A375 (cell line): ENCODE measurements around the gene PHKG1. TPM values are rescaled to one million over a fixed set of nuclear protein-coding genes. Genes with fewer than 3 reads are reported as not detected.

Experiments
- small RNA-seq: library from RNA; depleted of rRNA; stranded (forward); fragments of <200 nt; gene quantifications from one replicate; pipeline ENCODE3, GENCODE V24; 2014
- total RNA-seq: library from RNA; depleted of rRNA; stranded (reverse); fragments of >200 nt; shearing (Covaris generic); gene quantifications from 2 replicates; pipeline ENCODE4 v1.2.3, GENCODE V29; 2014; rRNA removed

The PHKG1 gene
- total RNA-seq = 0.50 TPM in 1 of 2 replicates, not detected in the other

DNA sequence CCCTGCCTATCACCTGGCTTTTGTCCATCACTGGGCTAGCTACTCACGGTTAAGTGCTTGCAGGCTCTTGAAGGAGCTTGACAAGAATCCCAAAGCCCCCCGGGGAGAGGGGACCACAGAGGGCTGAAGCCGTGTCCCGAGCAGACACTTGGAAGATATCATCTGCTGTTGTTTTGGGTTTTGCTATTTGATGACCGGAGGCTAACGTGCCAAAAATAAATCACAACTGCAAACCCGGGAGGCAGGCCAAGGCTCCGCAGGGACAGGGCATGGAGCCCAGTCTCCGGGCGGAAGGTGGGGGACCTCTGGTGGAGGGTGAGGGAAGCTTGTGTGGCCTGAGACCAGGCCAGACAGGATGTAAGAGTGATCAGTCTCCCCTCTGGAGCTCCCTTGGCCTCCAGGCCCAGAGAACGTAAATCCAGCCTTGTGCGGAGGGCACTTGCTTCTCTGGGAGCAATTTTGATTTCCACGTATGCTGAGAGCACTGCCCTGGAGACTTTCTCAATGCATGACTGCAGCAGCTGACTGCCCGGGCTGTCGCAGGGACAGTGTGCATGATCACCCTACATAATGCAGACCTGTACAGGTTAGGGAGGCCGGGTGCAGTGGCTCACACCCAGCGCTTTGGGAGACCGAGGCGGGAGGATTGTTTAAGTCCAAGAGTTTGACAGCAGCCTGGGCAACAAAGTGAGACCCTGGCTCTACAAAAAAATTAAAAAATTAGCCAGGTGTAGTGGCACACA lies at the start of gene PHKG1:
PHKG1 (minus strand) TSS at position 164 of the 743 bp plus-strand sequence. CDS start 4,011 bp downstream, outside the sequence.

DNA sequence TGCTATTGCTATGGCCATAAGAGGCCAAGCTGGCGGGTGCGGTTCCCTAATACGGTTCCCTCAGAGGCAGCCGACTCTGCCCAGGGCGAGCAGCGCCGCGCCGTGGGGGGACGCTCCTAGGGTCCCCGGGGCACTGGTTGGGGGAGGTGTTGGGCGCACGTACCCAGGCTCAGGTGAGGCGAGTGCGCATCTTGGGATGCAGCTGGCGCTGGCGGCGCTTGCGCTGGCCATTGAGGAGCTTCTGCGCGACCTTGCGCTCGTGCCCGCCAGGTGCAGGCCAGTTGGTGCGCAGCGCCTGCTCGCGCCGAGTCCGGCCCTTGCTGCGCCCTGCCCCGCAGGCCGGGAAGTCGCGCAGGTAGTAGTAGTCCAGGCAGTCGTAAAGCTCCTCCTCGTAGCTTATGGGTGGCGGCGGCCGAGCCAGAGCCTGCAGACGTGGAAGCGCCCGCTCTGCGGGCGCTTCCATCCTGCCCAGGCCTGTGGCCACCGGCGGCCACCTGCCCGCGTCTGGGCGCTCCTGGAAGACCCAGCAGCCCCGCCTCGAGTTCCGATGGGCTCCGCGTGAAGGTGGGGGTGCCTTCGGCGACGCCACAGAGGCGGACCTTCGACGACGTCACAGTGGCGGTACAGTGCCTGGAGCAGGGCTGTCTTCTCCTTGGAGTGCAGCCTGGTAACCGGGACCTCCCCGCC lies 23.2 kb upstream of the PHKG1 start, which contains the start of gene NUPR2:
NUPR2 (minus strand) TSS at position 566 of the 687 bp plus-strand sequence; CDS start at position 463, 103 bp downstream.

DNA sequence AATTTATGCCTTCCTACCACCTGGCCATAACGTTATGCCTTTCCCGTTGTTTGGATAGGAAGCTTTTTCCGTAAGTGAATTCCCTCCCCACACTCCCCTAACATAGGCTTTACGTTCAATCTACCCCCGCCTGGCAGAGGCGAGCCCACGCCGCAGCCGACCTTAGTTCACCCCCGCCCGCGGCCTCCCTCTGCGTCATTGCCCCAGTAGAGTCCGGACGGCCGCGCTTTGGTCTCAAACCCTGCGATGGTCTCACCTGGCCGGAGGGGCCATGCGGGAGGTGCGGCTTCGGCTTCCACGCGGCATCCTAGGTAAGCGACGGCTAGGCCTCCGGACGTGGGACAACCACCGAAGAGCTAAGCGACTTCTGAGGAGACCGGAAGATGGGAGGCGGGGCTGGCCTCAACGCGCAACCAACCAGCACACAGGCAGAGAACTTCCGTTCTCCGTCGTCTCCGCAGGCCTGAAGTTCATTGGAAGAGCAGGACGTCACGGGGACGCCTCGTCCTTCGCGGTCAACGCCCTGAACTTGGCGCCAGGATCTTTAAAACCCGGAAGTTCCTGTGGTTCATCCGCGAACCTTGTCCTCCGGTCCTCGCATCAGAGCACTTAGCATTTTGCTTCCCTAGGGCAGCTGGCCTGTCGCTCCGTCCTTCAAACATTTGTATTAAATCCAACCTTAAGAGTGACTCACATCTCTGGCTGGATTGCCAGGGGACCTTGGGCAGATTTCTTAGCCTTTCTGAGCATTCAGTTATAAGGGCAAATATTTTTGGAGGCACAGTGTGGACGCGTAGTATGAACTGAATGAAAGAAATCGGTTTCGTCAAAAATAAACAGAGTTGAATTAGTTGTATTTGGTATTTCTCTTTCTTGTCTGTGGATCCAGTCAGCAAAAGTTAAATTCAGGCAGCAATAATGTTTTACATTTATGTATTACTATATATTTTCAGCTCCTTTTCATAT lies 13.6 kb upstream of the PHKG1 start, which contains the start of gene CHCHD2:
CHCHD2 (minus strand) TSS at position 369 of the 966 bp plus-strand sequence; CDS start at position 306, 63 bp downstream.

DNA sequence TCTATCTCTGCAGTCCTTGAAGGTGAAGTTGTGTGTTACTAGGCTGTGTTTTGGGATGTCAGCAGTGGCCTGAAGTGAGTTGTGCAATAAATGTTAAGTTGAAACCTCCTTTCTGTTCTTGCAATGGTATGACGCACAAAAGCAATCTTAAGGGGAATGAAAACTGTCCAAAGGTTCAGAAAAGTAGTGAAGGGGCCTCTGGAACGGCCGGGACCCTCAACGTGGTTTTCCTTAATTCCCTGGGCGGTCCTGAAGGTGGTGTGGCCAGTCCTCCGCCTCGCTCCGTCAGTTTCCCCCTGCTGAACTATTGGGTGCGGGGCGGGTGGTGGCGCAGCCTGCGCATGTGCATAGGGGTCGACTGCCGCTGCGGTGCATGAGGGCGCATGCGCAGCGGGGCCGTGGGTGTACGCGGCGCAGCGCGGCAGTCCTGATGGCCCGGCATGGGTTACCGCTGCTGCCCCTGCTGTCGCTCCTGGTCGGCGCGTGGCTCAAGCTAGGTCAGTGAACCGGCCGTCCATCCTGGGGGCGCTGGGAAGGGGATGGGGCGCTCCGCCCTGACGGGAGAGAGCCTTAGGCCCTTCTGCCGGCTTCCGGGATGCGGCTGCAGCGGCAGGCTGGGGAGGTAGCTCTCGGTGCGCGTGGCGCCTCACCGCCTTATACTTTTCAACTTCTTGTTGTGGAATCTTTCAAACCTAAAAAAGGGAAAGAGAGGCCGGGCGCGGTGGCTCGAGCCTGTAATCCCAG lies 28.7 kb downstream of the PHKG1 start, which contains the start of gene SUMF2:
SUMF2 (plus strand) TSS at position 405 of the 744 bp plus-strand sequence; CDS start at position 431, 26 bp downstream.

DNA sequence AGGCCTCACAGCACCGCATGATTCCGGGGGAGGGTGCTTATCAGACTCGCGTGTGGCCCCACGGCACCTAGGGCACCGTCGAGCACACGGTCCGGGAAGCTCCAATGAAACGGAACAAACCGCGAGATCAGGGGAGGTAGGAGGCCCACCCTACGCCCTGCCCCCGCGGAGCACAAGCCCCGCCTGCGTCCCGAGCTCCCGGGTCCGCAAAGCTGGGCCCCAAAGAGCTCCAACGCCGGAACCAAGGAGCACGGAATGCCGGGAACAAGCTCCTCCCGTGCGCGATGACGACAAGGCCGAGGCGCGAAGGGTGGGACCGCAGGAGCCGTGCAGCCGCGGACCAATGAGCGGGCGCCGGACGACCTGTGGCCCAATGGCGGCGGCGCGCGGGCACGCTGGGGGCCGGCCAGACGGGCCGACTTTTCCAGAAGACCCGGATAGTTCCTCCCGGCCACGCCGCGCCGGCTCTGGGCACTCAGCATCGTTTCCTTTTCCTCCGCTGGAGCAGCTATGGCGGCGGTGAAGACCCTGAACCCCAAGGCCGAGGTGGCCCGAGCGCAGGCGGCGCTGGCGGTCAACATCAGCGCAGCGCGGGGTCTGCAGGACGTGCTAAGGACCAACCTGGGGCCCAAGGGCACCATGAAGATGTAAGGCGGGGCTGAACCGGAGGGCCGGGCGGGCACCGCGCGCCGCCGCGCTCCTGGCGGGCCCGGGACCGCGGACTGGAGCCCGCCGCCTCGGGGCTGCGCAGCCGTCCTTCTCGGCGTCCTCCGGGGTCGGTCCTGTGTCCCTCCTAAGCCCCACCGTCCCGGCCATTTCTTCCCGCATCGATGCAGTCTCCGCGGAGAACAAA lies 41.2 kb downstream of the PHKG1 start, which contains the start of the genes CCT6A and PSPH:
CCT6A (plus strand) TSS at position 427 of the 853 bp plus-strand sequence; CDS start at position 511, 84 bp downstream.
PSPH (minus strand) TSS at position 106 of the 853 bp plus-strand sequence. CDS start 30,232 bp downstream, outside the sequence.

Small RNA genes within 50 kb of the gene (small RNA-seq; reads per million reads assigned to genes)
- gene SNORA15 = not detected
- gene SNORA22B = 0.80 reads per million, percentile 47 among the genes with 10 or more reads in this experiment

Other genes with a start within 250 kb of the PHKG1 start
- 0.08 TPM in 1 of 2 replicates, not detected in the other for gene SEPTIN14, start 230.2 kb downstream of the PHKG1 start, total RNA-seq
- 2.0 and 4.1 TPM in 2 replicates for gene ZNF713, start 205.5 kb downstream of the PHKG1 start, total RNA-seq
- gene MRPS17, start 141.1 kb downstream of the PHKG1 start, total RNA-seq = 18.1 and 20.4 TPM in 2 replicates
- 30.0 and 40.0 TPM in 2 replicates for gene NIPSNAP2, start 128.4 kb downstream of the PHKG1 start, total RNA-seq
- 218 and 255 TPM in 2 replicates for gene PSPH, start 41.5 kb downstream of the PHKG1 start, total RNA-seq
- 295 and 299 TPM in 2 replicates for gene CCT6A, start 41.2 kb downstream of the PHKG1 start, total RNA-seq
- gene SUMF2, start 28.7 kb downstream of the PHKG1 start, total RNA-seq = 181 and 183 TPM in 2 replicates
- 554 and 573 TPM in 2 replicates for gene CHCHD2, start 13.5 kb upstream of the PHKG1 start, total RNA-seq
- gene NUPR2, start 23.5 kb upstream of the PHKG1 start, total RNA-seq = not detected in 2 replicates